Stimulated activated CD4-positive, alpha-beta T cell treated with anti-CD3 and anti-CD28 coated beads, TNF-alpha, amount 100 ng/mL, for 48 hours (primary cell): ENCODE data around the gene ARRDC5.
"Not testable (repeated sequence)": the region's sequence is repeated elsewhere in the genome, so short reads cannot be mapped to it uniquely, and the experiment has no call there.

Experiments
- DNase-seq, 3 donors: peaks; one replicate each; pipeline ENCODE4 v3.0.0-alpha.2; 2020; ENCODE audit warnings: low read depth in 3 of 3

ARRDC5 gene

GRCh38 chr19:4909897-4910593, 7.3 kb upstream of the ARRDC5 start:
- peak; percentile 87 to 95 (median 90) for DNase-seq

- DNase-seq, result peak; percentile 70 to 72 (median 70)
Observed at GRCh38 chr19:4909156-4909896, 6.6 kb upstream of the ARRDC5 start, which contains the start of gene UHRF1. Gene UHRF1, plus strand, starts transcription at chr19:4909501. Its CDS starts 1,385 bp downstream, at chr19:4910886.

- DNase-seq, result no peak
Observed at GRCh38 chr19:4908781-4909155, 6.1 kb upstream of the ARRDC5 start.

DNA sequence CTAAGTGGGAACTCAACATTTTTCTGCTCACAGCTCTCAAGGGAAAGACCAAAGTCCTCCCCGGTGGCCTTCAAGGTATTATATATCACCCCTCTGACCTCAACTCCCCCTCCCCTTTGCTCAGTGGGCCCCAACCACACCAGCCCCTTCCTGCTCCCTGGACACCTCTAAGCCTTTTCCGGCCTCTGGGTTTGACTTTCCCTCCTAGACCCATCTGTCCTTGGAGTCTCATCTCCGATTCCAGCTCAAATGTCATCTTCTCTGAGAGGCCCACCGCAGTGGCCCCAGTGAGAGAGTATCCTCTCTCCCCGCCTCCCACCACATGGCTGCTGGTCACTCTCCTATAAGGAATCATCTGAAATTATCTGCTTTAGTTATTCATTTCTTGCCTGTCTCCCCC, 5.7 kb upstream of the ARRDC5 start:
- DNase-seq, result no peak

- no peak for DNase-seq
Observed at GRCh38 chr19:4906963-4907362, 4.3 kb upstream of the ARRDC5 start.

- DNase-seq, result no peak
Observed at GRCh38 chr19:4904481-4904880, 1.8 kb upstream of the ARRDC5 start.

- not testable (repeated sequence) for DNase-seq
Observed at GRCh38 chr19:4900879-4901278, 1.8 kb downstream of the ARRDC5 start.

DNA sequence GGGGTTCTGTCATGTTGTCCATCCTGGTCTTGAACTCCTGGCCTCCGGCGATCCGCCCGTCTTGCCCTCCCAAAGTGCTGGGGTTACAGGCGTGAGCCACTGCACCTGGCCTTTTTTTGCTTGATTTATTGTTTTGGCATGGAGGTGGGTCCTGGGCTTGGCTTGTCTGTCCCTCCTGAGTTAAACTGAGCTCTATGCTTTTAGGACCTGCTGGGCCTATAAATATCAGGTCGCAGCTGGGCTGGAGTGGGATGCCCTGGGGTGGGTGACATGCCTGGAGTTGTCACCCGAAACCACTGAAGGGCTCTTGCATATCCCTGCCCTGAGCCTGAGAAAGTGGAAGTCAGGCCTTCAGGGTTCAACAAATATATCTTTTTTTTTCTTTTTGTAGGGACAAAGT, 5.5 kb downstream of the ARRDC5 start:
- no peak for DNase-seq

DNA sequence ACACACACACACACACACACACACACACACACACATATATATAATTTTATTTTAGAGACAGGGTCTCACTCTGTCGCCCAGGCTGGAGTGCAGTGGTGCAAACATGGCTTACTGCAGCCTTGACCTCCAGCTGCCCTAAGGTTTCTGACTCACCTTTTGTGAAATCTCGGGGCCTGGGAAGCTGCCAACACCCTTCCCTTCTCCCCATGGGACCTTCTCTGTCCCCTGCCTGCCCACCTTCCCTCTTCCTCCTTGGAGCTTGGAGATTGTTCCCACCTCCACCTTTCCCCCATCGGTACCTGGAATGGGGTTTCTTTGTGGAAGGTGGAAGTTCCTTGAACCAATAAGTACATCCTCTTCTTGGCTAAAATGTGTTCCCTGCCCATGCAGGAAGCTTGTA, 6.3 kb downstream of the ARRDC5 start:
- no peak for DNase-seq

DNA sequence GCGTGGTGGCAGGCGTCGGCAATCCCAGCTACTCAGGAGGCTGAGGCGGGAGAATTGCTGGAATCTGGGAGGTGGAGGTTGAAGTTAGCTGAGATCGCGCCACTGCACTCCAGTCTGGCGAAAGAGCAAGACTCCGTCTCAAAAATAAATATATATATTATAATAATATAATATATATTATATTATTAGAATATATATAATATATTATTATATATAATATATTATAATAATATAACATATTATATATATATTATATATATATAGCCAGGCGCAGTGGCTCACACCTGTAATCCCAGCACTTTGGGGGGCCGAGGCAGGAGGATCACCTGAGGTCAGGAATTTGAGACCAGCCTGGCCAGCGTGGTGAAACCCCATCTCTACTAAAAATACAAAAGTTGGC, 9.7 kb downstream of the ARRDC5 start:
- DNase-seq, result not testable (repeated sequence)

GRCh38 chr19:4891066-4891465, 11.6 kb downstream of the ARRDC5 start:
- DNase-seq, result no peak

- no peak for DNase-seq
Observed at GRCh38 chr19:4889034-4889815, 13.5 kb downstream of the ARRDC5 start.

GRCh38 chr19:4887803-4888202, 14.9 kb downstream of the ARRDC5 start:
- not testable (repeated sequence) for DNase-seq

GRCh38 chr19:4884993-4885392, 17.7 kb downstream of the ARRDC5 start:
- not testable (repeated sequence) for DNase-seq

DNA sequence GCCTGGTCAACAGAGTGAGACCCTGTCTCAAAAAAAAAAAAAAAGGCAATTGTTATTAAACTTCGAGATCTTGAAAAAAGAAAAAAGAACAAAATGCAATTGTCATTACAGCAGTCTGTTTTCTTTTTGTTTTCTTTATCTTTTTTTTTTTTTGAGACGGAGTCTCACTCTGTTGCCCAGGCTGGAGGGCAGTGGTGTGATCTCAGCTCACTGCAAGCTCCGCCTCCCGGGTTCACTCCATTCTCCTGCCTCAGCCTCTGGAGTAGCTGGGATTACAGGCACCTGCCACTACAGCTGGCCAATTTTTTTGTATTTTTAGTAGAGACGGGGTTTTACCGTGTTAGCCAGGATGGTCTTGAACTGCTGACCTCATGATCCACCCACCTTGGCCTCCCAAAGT, 19.8 kb downstream of the ARRDC5 start:
- DNase-seq, result not testable (repeated sequence)

DNA sequence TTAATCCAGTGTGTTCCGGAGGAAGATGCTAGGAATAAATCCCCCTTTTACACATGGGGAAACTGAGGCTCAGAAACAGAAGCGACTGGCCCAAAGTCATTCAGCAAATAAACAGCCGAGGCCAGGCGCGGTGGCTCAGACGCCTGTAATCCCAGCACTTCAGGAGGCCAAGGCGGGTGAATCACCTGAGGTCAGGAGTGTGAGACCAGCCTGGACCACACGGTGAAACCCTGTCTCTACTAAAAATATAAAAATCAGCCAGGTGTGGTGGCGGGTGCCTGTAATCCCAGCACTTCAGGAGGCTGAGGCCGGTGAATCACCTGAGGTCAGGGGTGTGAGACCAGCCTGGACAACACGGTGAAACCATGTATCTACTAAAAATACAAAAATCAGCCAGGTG, 23.7 kb downstream of the ARRDC5 start:
- DNase-seq, result no peak

DNA sequence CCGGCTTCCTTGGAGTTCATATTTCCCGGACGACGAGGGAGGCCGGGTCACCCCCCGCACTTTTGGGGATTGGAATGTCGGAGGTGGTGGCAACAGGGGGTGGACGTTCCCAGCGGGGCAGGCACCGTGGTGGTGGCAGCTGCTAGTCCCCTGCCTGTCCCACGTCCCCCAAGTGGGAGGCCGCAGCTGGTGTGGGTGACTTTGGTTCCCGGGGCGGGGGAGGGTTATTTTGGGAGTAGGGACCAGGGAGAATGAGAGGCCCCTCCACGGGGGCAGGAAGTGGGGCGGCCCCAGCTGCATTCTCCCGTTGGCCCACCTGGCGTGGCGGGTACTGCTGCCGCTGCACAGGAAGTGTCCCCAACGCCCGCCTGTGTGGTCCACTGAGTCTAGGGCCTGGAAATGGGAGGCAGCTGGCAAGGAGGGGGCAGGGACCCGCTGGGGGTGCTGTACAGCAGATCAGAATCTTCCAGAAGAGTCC, 24.2 kb downstream of the ARRDC5 start:
- no peak for DNase-seq

DNA sequence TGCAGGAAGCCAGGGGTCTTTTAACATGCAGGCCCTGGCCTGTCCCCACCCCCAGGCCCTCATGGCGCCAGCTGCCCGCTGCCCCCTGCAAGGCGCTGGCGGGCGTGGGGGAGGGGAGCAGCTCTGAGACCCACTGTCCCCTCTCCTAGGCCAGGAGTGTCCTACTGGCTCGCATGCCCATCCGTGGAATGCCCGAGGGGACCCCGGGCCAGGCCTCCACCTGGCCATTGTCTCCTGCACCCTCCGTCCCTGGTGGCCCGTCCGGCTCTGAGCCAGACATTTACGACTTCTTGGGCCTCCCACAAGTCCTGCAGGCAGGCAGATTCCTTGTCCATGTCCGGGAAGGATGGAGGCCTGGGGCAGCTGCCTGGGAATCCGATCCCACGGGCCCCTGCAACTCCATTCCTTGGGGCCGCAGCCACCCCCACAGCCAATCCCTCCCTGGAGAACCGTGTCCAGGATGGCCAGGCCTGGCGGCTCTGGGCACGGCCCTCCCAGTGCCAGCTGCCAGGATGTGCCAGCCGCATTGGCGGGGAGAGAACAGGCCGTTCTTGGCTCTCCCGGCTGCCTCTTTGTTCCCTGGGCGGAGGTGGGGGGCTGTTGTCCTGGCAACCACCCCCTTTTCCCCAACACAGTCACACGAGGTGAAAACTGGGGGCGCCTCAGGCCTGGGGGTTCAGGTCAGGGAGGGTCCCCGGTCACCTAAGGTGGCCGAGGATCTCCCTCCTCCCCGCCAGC, 24.8 kb downstream of the ARRDC5 start:
- DNase-seq, result no peak

DNA sequence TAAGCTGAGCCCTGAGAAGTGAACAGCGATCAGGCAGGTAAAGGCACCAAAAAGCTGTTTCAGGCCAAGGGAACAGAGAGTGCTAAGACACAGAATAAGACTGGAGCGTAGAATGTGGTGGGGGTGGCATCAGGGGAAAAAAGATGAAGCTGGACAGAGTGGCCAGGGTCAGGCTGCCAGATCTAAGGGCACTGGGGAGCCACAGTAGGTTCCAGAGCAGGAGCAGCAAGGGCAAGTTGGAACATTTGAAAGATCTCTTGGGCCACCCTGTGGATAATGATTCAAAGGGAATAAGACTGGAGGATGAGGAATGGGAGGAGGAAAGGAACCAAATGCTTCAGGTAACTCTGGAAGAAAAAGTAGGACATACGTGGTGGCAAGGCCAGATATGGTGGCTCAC, 28.8 kb downstream of the ARRDC5 start:
- DNase-seq, result no peak

GRCh38 chr19:4871711-4872110, 31.0 kb downstream of the ARRDC5 start:
- no peak for DNase-seq

- no peak for DNase-seq
Observed at GRCh38 chr19:4870025-4870700, 32.5 kb downstream of the ARRDC5 start.
